ENCODE data around the gene IPO11.

DNA sequence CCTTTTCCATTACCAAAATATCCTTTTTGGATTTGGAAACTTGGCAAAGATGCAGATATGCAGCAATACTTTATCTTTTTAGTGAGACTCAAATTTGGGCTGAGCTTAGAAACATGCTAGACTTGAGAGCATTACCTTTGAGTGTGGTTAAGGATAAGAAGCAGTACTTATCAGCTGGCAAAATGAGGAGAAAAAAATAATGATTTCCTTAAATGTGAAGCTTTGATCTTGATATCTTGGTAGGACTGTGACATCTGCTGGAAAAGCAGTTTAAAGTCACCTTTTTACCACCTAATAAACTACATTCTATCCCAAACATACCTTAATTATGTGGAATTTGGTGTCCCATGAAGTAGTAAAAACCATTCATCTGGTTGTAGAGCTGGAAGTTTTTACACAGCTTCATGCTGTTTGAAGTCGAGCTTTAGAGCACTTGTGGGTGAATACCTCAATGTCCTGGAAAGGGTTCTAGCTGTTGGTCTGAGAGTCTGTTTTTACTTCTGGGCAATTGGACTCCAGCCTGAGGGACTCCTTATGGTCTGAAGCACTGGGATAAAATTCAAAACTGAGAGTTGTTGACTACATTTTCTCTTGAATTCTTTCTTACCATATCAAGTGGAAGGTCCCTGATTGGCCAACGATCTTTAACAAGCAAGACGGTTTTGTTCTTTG is 219.5 kb downstream of the IPO11 start:
- TF ChIP-seq, protein P1, sequence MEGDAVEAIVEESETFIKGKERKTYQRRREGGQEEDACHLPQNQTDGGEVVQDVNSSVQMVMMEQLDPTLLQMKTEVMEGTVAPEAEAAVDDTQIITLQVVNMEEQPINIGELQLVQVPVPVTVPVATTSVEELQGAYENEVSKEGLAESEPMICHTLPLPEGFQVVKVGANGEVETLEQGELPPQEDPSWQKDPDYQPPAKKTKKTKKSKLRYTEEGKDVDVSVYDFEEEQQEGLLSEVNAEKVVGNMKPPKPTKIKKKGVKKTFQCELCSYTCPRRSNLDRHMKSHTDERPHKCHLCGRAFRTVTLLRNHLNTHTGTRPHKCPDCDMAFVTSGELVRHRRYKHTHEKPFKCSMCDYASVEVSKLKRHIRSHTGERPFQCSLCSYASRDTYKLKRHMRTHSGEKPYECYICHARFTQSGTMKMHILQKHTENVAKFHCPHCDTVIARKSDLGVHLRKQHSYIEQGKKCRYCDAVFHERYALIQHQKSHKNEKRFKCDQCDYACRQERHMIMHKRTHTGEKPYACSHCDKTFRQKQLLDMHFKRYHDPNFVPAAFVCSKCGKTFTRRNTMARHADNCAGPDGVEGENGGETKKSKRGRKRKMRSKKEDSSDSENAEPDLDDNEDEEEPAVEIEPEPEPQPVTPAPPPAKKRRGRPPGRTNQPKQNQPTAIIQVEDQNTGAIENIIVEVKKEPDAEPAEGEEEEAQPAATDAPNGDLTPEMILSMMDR (conservative IDR thresholded peaks at IDR 0.05): no peak
- TF ChIP-seq ZFX (IDR thresholded peaks at IDR 0.05): no peak
